Adrenal gland (tissue), 12 donors: ENCODE measurements around the gene UNK. TPM values are rescaled to one million over a fixed set of nuclear protein-coding genes. Genes with fewer than 3 reads are reported as not detected.

Experiments
- DNase-seq, 7 donors: peaks; one replicate each; pipeline ENCODE4 v3.0.0-alpha.2; 2019 to 2020
- H3K27ac ChIP-seq, 5 donors: fragments of 200-600 bp; sonication (generic) in 4 of 5; 1 replicate in 3 of 5; 2 replicates in 2 of 5; pipeline versions ENCODE4 v1.5.1 to v1.8.0; 2016 to 2020; ENCODE audit warnings: mild to moderate bottlenecking in 1 of 5
- H3K27me3 ChIP-seq: fragments of 200-600 bp; 2 replicates; pipeline ENCODE4 v1.8.0; 2021
- H3K36me3 ChIP-seq, 2 donors: fragments of 200-600 bp; replicated peaks in 1 of 2; 1 replicate in 1 of 2; 2 replicates in 1 of 2; pipeline versions ENCODE4 v1.5.1 to v1.8.0; 2018 to 2022
- H3K4me1 ChIP-seq, 2 donors: fragments of 200-600 bp; replicated peaks in 1 of 2; 1 replicate in 1 of 2; 2 replicates in 1 of 2; pipeline versions ENCODE4 v1.5.1 to v1.8.0; 2018 to 2021
- H3K4me3 ChIP-seq, 4 donors: fragments of 200-600 bp; sonication (generic) in 3 of 4; one replicate each; pipeline ENCODE4 v1.5.1; 2016 to 2018
- H3K9me3 ChIP-seq, 3 donors: fragments of 200-600 bp; sonication (generic) in 1 of 3; replicated peaks in 1 of 3; 1 replicate in 2 of 3; 2 replicates in 1 of 3; pipeline versions ENCODE4 v1.5.1 to v1.8.0; 2016 to 2021
- POLR2A ChIP-seq, 2 donors: fragments of 450-650 bp; IDR thresholded peaks; one replicate each; pipeline ENCODE4 v1.6.1; 2017; ENCODE audit warnings: antibody characterized with exemption in 2 of 2, mild to moderate bottlenecking in 2 of 2, moderate library complexity in 1 of 2
- WGBS, 4 donors: extraction: QIAGEN DNeasy Blood & Tissue Kit in 2 of 4; methylation state at CpG; one replicate each; pipeline versions ENCODE4 v1.1.5 to v1.1.7; 2013 to 2017; 5-methylcytosine and 5-hydroxymethylcytosine counted together
- intact Hi-C, 2 donors: fragments of 100-400 bp; cut with DNase I; formaldehyde crosslinking; loops; one replicate each; pipeline versions ENCODE4 v1.14.1 to v1.15.0; 2022 to 2023
- polyA plus RNA-seq, 3 donors: library from polyadenylated mRNA; stranded (reverse); fragments of 200-250 nt in 2 of 3; fragments of 350-450 nt in 1 of 3; fragmentation: Illumina TruSeq in 1 of 3; extraction: RNeasy Lipid Tissue Mini Kit (QIAGEN cat#74804) in 1 of 3; gene quantifications; one replicate each; pipeline ENCODE4 v1.2.3, GENCODE V29; 2013 to 2014
- total RNA-seq, 9 donors: library from RNA; depleted of rRNA in 4 of 9; stranded (reverse); fragments of >200 nt in 4 of 9; fragments of 120-200 nt in 1 of 9; fragmentation: NEBNext Ultra II Directional in 1 of 9; extraction: Animal tissue kit (Norgen Biotek cat#: 25700) in 1 of 9; gene quantifications; one replicate each; pipeline versions ENCODE4 v1.1.0 to v1.2.4, GENCODE V29; 2013 to 2023
- TF ChIP-seq, protein P1 (sequence below), 6 experiments: fragments of 450-650 bp in 4 of 6; fragments of 200-600 bp in 2 of 6; sonication (generic) in 1 of 6; IDR thresholded peaks; 1 replicate in 5 of 6; 2 replicates in 1 of 6; pipeline versions ENCODE4 v1.5.1 to v1.8.0; 2016 to 2021; ENCODE audit warnings: antibody characterized with exemption in 6 of 6, mild to moderate bottlenecking in 2 of 6, moderate library complexity in 1 of 6
- donor health status: healthy with polysubstance abuse.
- donor health status: Bipolar disorder and iron deficiency.
- donor health status: DM: yes; HTN: yes; CAD: no.
- donor health status: DM: no; HTN: no; CAD: no.
- donor health status: DM: no; HTN: no; CAD: no.
- donor health status: DM: yes; HTN: yes; CAD: no.

UNK gene
- total and polyA plus RNA-seq, 12 donors, result 13.6 to 45.9 (median 24.6) TPM

DNA sequence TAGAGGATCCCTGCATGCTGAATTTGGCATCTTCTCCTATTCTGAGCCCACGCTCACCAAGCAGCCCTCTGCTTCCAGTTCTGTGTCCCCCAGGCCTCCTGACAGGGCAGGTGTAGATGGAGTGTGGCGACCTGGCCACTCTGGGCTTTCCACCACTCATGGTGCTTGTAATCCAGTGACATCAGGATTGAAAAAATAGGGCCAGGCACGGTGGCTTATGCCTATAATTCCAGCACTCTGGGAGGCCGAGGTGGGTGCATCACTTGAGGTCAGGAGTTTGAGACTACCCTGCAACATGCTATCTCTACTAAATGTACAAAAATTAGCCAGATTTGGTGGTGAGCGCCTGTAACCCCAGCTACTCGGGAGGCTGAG lies 29.4 kb downstream of the UNK start:
- H3K27ac ChIP-seq, result peak overlapping the region in 1 of 5 donors; percentile 90
- H3K4me3 ChIP-seq, result no peak overlapping the region
- intact Hi-C loops, result loop anchor here in 1 of 2 donors (10.0 kb wide), 1 partner anchor 49 kb away; the partner anchor contains the start of gene GALK1
- peaks cover 0 to 80% of the 10 kb centered on the region in 2 donors for H3K36me3 ChIP-seq
- peaks cover 12 to 15% of the 10 kb centered on the region in 2 donors for H3K4me1 ChIP-seq
- H3K27me3 ChIP-seq, result no peaks in the 10 kb centered on the region
- DNase-seq, result no peak
- WGBS, 4 donors, result 84 to 93% (median 90%) methylated on average over 4 to 6 of the region's 6 CpGs
- TF ChIP-seq, protein P1, sequence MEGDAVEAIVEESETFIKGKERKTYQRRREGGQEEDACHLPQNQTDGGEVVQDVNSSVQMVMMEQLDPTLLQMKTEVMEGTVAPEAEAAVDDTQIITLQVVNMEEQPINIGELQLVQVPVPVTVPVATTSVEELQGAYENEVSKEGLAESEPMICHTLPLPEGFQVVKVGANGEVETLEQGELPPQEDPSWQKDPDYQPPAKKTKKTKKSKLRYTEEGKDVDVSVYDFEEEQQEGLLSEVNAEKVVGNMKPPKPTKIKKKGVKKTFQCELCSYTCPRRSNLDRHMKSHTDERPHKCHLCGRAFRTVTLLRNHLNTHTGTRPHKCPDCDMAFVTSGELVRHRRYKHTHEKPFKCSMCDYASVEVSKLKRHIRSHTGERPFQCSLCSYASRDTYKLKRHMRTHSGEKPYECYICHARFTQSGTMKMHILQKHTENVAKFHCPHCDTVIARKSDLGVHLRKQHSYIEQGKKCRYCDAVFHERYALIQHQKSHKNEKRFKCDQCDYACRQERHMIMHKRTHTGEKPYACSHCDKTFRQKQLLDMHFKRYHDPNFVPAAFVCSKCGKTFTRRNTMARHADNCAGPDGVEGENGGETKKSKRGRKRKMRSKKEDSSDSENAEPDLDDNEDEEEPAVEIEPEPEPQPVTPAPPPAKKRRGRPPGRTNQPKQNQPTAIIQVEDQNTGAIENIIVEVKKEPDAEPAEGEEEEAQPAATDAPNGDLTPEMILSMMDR (IDR thresholded peaks at IDR 0.05), result no peak
- TF ChIP-seq POLR2A (IDR thresholded peaks at IDR 0.05), result no peak
- no peaks in the 10 kb centered on the region for H3K9me3 ChIP-seq

DNA sequence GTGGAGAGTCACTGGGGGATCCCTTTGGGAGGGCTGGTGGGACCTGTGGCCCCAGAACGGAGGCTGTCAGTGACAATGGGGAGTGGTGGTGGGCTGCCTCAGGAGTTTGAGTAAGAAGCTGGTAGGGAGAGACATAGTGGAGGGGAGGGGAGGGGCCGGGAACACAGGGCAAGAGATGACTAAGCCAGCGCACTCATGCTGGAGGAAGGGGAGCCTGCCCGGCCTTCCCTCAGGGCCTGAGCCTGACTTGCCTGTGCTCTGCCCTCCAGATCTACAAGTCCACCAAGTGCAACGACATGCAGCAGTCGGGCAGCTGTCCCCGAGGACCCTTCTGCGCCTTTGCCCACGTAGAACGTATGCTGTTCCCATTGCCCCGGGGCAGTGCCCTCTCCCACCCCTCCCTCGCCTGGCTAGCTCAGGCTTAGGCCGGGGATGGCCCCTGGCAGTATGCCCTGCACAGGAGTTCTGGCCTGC lies 30.3 kb downstream of the UNK start:
- H3K4me3 ChIP-seq, result no peak overlapping the region
- peaks cover 0 to 87% of the 10 kb centered on the region in 2 donors for H3K36me3 ChIP-seq
- H3K9me3 ChIP-seq, result no peaks in the 10 kb centered on the region
- H3K4me1 ChIP-seq, result peaks cover 9 to 12% of the 10 kb centered on the region in 2 donors
- TF ChIP-seq POLR2A (IDR thresholded peaks at IDR 0.05), result peak in 1 of 2 donors; percentile 56
- TF ChIP-seq, protein P1 (IDR thresholded peaks at IDR 0.05), result no peak
- no peaks in the 10 kb centered on the region for H3K27me3 ChIP-seq
- DNase-seq, result peak; percentile 79 to 93 (median 91)
- WGBS, 4 donors, result 40 to 57% (median 52%) methylated on average over 8 to 13 of the region's 13 CpGs
- peak overlapping the region; percentile 76 to 97 (median 87) for H3K27ac ChIP-seq
- intact Hi-C loops, result loop anchor here in 1 of 2 donors (10.0 kb wide), 1 partner anchor 50 kb away; the partner anchor contains the start of gene GALK1

DNA sequence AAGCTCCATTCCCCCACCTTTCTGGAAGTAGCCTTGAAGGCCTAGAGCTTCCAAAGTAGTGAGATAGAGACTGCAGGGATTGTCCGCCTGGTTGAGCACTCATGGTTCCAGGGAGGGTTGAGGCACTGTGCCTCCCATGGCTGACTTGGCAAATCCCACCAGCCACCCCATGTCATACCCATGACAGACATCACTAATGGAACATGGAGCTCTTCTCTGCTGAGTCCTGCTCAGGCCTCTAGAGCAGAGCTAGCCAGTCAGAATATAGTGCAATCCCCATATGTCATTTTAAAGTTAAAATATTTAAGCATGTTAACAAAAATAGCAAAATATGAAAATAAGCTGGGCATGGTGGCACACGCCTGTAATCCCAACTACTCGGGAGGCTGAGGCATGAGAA lies 30.8 kb downstream of the UNK start:
- no peak for TF ChIP-seq POLR2A (IDR thresholded peaks at IDR 0.05)
- TF ChIP-seq, protein P1 (IDR thresholded peaks at IDR 0.05), result no peak
- intact Hi-C loops, result loop anchor here in 1 of 2 donors (10.0 kb wide), 1 partner anchor 51 kb away; the partner anchor contains the start of gene GALK1
- peaks cover 0 to 87% of the 10 kb centered on the region in 2 donors for H3K36me3 ChIP-seq
- no peaks in the 10 kb centered on the region for H3K9me3 ChIP-seq
- DNase-seq, result no peak
- peak overlapping the region; percentile 76 to 97 (median 87) for H3K27ac ChIP-seq
- H3K27me3 ChIP-seq, result no peaks in the 10 kb centered on the region
- no peak overlapping the region for H3K4me3 ChIP-seq
- 70 to 93% (median 77%) methylated on average over 2 to 3 of the region's 3 CpGs for WGBS, 4 donors
- peaks cover 9 to 12% of the 10 kb centered on the region in 2 donors for H3K4me1 ChIP-seq

DNA sequence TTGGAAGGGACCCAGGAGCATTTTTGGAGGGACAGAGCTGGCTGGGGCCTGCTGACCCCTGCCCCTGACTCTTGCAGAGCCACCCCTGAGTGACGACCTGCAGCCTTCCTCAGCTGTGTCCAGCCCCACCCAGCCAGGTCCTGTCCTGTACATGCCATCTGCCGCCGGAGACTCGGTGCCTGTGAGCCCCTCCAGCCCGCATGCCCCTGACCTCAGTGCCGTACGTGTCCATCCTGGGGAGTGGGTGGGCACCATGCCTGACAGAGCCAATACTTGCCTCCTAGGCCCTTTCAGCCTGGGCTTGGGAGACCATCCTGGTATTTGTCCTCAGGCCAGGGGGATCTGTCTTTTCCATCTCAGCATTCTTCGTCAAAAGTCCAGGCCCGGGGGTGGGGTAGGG lies 32.1 kb downstream of the UNK start:
- H3K4me3 ChIP-seq, result no peak overlapping the region
- 85 to 94% (median 88%) methylated on average over 6 to 9 of the region's 9 CpGs; no CpG with 5 or more reads in 1 of the 4 donors for WGBS, 4 donors
- peaks cover 9 to 12% of the 10 kb centered on the region in 2 donors for H3K4me1 ChIP-seq
- intact Hi-C loops, result loop anchor here in 1 of 2 donors (10.0 kb wide), 1 partner anchor 52 kb away; the partner anchor contains the start of gene GALK1
- peak in 1 of 7 donors; percentile 24 for DNase-seq
- peaks cover 0 to 88% of the 10 kb centered on the region in 2 donors for H3K36me3 ChIP-seq
- H3K9me3 ChIP-seq, result no peaks in the 10 kb centered on the region
- TF ChIP-seq, protein P1 (IDR thresholded peaks at IDR 0.05), result no peak
- TF ChIP-seq POLR2A (IDR thresholded peaks at IDR 0.05), result no peak
- H3K27me3 ChIP-seq, result no peaks in the 10 kb centered on the region
- H3K27ac ChIP-seq, result no peak overlapping the region
